ENCODE measurements around the gene C2orf76.

GRCh38 chr2:119327431-119327830 is 39.2 kb downstream of the C2orf76 start:
- TF ChIP-seq CTCF (IDR thresholded peaks at IDR 0.05; ENCODE audit: insufficient read depth, low read length, poor library complexity, severe bottlenecking) (no peak), EZH2phosphoT487 (conservative IDR thresholded peaks at IDR 0.05; ENCODE audit: low read length) (no peak)

Measured in SU-DHL-6 (cell line).